ENCODE data around the gene CADM2. TPM values are rescaled to one million over a fixed set of nuclear protein-coding genes. Genes with fewer than 3 reads are reported as not detected.
"Not testable (repeated sequence)": the region's sequence is repeated elsewhere in the genome, so short reads cannot be mapped to it uniquely, and the experiment has no call there.

CADM2 gene
- total RNA-seq (0.15 and 1.2 TPM in 2 replicates), polyA plus RNA-seq (0.30 and 0.40 TPM in 2 replicates)

DNA sequence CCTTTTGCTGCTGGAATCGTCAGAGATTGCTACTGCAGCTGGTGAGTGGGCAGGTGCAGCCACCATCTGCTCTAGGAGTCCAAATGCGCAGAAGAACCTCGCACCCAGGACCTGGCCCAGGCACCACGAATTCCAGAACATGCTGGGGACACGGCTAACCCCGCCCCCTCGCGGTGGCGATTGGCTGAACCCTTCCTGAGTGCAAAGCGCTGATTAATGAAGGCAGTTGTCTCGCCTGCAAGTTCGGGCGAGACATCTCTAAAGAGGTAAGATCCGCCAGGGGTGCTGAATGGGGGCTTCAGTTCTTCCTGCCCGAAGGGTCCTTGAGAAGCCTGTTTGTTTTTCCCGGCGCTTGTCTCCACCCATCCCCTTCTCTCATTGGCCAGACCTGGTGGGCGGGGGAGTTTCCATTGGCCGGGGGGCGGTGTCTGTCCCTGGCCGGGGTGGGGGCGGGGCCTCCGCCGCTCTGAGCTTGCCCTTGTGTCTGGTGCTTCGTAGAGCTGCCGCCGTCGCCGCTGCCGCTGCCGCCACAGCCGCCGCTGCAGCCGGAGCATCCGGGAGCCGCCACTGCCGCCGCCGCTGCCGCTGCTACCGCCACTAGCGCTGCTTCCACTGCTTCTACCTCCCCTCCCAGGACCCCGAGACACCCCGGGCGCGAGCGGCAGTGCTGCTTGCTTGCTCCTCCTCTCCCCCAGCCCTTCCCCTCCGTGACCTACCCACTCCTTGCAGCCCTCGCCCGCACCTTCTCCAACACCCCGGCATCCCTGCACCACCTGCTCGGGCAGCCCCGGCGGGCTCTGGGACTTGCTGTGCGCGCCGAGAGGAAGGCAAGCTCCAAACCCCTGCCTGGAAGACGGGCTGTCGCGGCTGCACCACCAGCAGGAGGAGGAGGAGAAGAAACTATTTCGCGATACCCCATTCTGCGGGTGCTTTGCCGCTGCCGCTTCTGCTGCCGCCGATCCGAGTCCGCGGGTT is at the start of gene CADM2:
TSS of gene CADM2 (plus strand) at position 495 of the 975 bp plus-strand sequence.
- DNase-seq (ENCODE audit: low read depth in 1 of 2, low spot score in 1 of 2) = peak; percentile 80 to 95
- TF ChIP-seq CTCF (IDR thresholded peaks at IDR 0.05; ENCODE audit: low read depth, low read length) = no peak
- Histone ChIP-seq H3K9me3 (ENCODE audit: low read depth) (no peaks in the 10 kb centered on the region), H3K36me3 (no peaks in the 10 kb centered on the region), H3K27ac (no peak within 1 kb of the TSS), H3K4me3 (peak within 1 kb of the TSS; percentile 26), H3K27me3 (peaks cover 40% of the 10 kb centered on the region), H3K4me1 (ENCODE audit: low read depth) (peaks cover 5% of the 10 kb centered on the region)

DNA sequence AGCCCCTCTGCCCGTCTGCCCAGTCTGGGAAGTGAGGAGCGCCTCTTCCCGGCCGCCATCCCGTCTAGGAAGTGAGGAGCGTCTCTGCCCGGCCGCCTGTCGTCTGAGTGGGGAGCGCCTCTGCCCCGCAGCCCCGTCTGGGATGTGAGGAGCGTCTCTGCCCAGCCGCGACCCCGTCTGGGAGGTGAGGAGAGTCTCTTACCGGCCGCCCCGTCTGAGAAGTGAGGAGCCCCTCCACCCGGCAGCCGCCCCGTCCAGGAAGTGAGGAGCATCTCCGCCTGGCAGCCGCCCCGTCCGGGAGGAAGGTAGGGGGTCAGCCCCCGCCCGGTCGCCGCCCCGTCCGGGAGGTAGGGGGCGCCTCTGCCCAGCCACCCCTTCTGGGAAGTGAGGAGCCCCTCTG is 40.2 kb upstream of the CADM2 start:
- not testable (repeated sequence) for H3K4me1 ChIP-seq (ENCODE audit: low read depth); H3K4me3 ChIP-seq; H3K9me3 ChIP-seq (ENCODE audit: low read depth); H3K36me3 ChIP-seq; DNase-seq (ENCODE audit: low read depth in 1 of 2, low spot score in 1 of 2); H3K27ac ChIP-seq; H3K27me3 ChIP-seq

DNA sequence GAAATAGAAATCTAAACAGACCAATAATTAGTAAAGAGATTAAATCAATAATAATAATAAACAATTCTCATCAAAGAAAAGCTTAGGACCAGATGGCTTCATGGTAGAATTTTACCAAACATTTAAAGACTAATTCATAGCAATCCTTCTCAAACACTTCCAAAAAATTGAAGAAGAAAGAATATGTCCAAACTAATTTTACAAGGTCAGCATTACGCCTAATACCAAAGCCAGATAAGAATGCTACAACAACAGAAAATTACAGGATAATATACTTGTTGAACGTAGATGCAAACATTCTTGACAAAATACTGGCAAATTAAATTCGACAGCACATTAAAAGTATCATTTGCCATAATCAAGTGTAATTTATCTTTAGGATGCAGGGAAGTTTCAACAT is 36.1 kb upstream of the CADM2 start:
- Histone ChIP-seq H3K4me3 (no peak overlapping the region), H3K9me3 (ENCODE audit: low read depth) (no peaks in the 10 kb centered on the region), H3K4me1 (ENCODE audit: low read depth) (no peaks in the 10 kb centered on the region), H3K27me3 (no peaks in the 10 kb centered on the region), H3K27ac (no peak overlapping the region), H3K36me3 (no peaks in the 10 kb centered on the region)
- DNase-seq (ENCODE audit: low read depth in 1 of 2, low spot score in 1 of 2) = no peak
- no peak for TF ChIP-seq CTCF (IDR thresholded peaks at IDR 0.05; ENCODE audit: low read depth, low read length)

DNA sequence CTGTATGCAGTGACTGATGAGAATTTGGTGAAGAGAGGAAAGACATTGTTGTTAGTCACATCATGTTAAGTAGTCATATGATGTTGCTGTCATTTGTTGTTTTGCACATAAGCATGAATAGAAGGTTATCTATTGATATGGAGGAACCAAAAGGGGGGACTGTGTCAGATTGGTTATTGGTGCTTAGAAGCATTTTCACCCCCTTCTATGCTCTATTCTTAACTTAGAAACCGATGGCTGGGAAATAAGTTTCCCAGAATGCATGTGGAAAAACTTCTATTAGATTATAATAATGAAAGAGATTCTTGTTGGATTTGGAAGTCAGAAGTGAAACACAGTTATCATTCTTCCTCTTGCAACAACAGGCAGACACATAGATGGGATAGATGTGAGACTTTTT is 33.2 kb upstream of the CADM2 start:
- Histone ChIP-seq H3K27me3 (no peaks in the 10 kb centered on the region), H3K27ac (no peak overlapping the region), H3K36me3 (no peaks in the 10 kb centered on the region), H3K4me1 (ENCODE audit: low read depth) (no peaks in the 10 kb centered on the region), H3K9me3 (ENCODE audit: low read depth) (no peaks in the 10 kb centered on the region), H3K4me3 (no peak overlapping the region)
- no peak for TF ChIP-seq CTCF (IDR thresholded peaks at IDR 0.05; ENCODE audit: low read depth, low read length)
- DNase-seq (ENCODE audit: low read depth in 1 of 2, low spot score in 1 of 2) = no peak

DNA sequence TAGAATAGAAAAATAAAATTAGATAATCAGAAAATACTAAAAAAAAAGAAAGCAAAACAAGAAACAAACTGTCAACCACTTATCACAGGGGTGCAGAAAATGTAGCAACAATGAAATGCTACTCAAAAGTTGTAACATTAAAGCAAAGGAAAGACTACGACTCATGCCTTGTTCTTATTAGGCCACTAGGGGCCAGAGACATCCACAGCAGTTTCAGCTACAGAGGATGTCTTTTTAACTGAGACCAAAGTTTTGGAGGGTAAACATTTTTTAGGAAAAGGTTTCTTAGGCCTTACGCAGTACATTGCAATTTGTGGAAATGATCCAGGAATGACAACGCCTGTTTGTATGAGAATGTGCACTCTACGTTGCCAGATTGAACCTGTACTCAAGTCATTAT is 15.4 kb upstream of the CADM2 start:
- Histone ChIP-seq H3K4me1 (ENCODE audit: low read depth) (no peaks in the 10 kb centered on the region), H3K9me3 (ENCODE audit: low read depth) (no peaks in the 10 kb centered on the region), H3K4me3 (no peak overlapping the region), H3K27me3 (no peaks in the 10 kb centered on the region), H3K36me3 (no peaks in the 10 kb centered on the region), H3K27ac (no peak overlapping the region)
- TF ChIP-seq CTCF (IDR thresholded peaks at IDR 0.05; ENCODE audit: low read depth, low read length) = no peak
- no peak for DNase-seq (ENCODE audit: low read depth in 1 of 2, low spot score in 1 of 2)

DNA sequence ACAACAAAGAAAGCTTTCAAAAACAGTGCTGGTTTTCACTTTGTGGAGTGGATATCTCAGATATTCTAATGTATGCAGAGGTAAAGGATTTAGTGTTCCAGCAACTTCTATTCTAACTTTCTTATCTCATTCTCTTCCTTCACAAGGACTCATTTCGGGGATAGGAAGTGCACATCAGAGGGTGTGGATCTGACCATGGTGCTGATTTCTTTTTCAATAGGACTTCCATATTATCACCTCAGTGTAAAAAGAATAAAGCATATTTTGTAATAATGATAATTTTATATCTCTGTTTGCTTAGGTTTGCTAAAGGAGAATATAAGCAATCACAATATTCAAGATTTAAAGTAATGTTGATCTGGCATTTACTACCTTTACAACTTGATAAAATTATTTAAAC is 12.5 kb upstream of the CADM2 start:
- Histone ChIP-seq H3K9me3 (ENCODE audit: low read depth) (no peaks in the 10 kb centered on the region), H3K27me3 (no peaks in the 10 kb centered on the region), H3K27ac (no peak overlapping the region), H3K4me1 (ENCODE audit: low read depth) (no peaks in the 10 kb centered on the region), H3K4me3 (no peak overlapping the region), H3K36me3 (no peaks in the 10 kb centered on the region)
- peak in 1 of 2 donors; percentile 50 for DNase-seq (ENCODE audit: low read depth in 1 of 2, low spot score in 1 of 2)
- no peak for TF ChIP-seq CTCF (IDR thresholded peaks at IDR 0.05; ENCODE audit: low read depth, low read length)
